ENCODE data around the gene PDXDC1.
"Not testable (repeated sequence)": the region's sequence is repeated elsewhere in the genome, so short reads cannot be mapped to it uniquely, and the experiment has no call there.

PDXDC1 gene

DNA sequence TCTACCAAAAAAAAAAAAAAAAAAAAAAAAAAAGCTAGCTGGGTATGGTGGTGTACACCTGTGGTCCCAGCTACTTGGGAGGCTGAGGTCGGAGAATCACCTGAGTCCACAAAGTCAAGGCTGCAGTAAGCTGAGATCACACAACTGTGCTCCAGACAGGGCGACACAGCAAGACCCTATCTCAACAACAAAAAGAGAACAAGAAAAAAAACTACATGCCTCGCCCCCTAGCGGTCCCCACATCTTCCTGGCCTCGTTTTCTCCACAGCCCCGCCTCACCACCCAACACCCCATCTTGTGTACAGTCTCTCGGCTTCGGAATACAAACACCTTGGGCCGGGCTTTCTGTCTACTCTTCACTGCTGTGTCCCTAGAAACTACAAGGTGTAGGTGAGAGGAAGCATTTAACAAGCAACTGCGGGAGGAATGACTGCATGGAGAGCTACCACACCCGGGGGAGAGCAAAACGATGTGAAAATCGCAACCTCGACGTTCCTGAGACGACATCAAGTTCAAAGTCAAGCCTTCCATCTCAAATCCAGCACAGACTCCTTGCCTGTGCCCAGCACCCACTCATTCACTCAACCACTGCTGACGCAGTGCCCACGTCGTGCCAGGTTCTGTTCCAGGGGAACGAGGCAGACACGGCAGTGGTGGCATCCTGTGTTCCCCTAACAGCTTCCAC lies 72.0 kb downstream of the PDXDC1 start:
- TF ChIP-seq POLR2A (IDR thresholded peaks at IDR 0.05; ENCODE audit: low read length): no peak
- peak; percentile 18 to 25 for DNase-seq

DNA sequence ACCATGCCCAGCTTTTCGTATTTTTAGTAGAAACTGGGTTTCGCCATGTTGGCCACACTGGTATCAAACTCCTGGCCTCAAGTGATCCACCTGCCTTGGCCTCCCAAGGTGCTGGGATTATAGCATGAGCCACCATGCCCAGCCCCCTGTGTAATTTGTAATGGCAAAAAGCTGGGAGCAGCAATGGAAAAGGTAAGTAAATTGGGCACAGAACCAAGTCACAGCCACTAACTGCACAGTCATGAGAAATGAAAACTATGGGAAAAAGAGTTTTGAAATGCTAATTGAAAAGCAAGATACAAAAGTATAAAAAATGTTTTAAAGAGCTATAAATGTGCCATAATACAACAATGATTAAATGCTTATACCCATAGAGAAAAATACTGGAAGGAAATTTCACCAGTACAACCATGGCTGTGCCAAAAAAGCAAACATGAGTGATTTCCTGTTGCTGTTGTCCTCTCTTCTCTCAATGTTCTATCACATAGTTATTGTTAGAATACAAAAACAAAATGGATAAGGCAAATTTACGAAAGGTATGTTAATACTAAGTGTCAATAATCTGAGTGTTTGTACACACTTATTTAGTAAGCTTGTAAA lies 74.9 kb downstream of the PDXDC1 start:
- no peak for DNase-seq
- TF ChIP-seq GATA1 (IDR thresholded peaks at IDR 0.05; ENCODE audit: low read depth, low read length) (no peak), POLR2A (IDR thresholded peaks at IDR 0.05; ENCODE audit: low read length) (no peak)

GRCh38 chr16:15050440-15050839 lies 75.6 kb downstream of the PDXDC1 start:
- not testable (repeated sequence) for DNase-seq

GRCh38 chr16:15051387-15051951 lies 76.6 kb downstream of the PDXDC1 start:
- TF ChIP-seq POLR2A (IDR thresholded peaks at IDR 0.05; ENCODE audit: low read length): no peak
- TF ChIP-seq GATA1 (IDR thresholded peaks at IDR 0.05; ENCODE audit: low read depth, low read length): no peak
- DNase-seq: no peak

DNA sequence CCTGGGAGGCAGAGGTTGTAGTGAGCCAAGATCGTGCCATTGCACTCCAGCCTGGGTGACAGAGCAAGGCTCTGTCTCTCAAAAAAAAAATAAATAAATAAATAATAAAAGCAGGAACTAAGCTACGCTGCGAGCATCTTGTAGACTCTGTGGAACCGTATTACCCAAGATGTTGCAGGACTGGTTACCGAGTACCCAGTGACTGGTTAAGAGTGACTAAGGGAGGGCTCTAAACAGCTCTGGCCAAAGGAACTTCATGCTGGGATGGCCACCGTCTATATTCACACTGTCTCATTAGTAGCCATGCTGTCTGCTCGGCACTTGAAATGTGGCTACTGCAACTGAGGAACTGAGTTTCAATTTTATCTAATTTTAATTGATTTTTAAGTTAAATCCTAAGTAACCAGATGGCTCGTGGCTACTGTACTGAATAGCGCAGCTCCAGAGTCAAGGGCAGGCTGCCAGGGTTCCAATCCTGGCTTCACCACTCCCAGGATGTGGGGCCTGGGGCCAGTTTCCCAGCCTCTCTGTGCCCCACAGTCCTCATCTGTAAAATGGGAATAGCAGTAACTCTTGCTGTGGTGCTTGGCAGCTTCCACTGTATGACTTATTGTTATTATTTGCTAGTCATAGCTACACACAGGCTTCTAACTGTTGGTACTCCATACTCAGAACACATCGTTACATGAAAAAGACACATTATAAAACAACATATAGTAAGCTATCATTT lies 78.1 kb downstream of the PDXDC1 start:
- no peak for DNase-seq

DNA sequence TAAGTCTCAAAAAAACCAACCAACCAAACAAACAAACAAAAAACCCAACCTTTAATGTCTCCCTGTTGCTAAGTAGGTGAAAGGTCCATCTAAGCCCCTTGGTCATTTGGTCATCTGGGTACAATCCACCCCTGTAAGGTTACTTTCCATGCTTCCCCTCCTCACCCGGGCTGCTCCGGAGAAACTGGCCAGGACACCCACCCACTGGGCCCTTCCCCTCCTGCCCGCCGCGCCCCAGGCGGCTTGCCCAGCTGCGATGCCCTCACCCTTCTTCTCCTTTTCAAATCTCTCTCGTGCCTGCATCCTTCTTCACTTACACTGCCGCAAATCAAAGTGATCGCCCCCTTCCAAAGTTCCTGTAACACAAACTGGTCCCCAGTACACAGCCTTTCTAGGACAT lies 79.1 kb downstream of the PDXDC1 start:
- no peak for DNase-seq
- TF ChIP-seq POLR2A (IDR thresholded peaks at IDR 0.05; ENCODE audit: low read length) (no peak), GATA1 (IDR thresholded peaks at IDR 0.05; ENCODE audit: low read depth, low read length) (no peak)

More for the DNA sequence above, 78.1 kb downstream of the PDXDC1 start:
- TF ChIP-seq POLR2A (IDR thresholded peaks at IDR 0.05; ENCODE audit: low read length) (no peak), GATA1 (IDR thresholded peaks at IDR 0.05; ENCODE audit: low read depth, low read length) (no peak)

DNA sequence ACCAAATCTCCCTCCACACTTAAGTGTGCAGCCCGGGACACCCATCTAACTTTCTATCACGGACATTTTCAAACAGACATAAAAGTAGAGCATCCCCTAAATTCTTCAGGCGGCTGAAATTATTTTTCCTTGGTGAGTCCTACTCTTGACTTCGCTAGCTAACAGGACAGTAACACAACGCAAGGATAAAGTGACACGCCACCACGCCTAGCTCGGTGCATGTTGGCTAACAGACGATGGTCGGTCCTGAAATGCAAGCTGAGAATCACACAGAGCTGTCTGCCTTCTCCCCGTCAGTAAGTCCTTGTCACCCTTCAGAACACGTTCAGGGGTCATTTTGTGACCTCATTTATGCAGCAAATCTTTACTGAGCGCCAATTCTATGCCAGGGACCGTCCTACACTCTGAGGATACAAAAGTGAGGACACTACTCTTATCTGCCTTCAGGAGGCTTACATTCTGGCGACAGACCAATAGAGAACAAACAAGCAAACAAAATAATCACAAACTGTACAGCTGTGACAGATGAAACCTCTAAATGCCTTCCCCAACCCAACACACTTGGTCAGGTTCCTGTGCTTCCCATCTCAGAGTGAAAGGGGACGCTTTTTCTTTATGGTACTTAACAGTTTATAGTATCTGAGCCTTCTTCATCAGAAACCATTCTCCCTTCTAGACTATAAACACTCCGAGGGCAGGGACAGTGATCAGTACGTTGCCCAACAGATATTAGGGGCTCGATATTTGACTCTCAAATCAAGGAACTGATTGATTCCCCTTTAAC lies 79.7 kb downstream of the PDXDC1 start:
- peak in 1 of 2 experiments; percentile 12 for DNase-seq
- TF ChIP-seq GATA1 (IDR thresholded peaks at IDR 0.05; ENCODE audit: low read depth, low read length) (no peak), POLR2A (IDR thresholded peaks at IDR 0.05; ENCODE audit: low read length) (no peak)

DNA sequence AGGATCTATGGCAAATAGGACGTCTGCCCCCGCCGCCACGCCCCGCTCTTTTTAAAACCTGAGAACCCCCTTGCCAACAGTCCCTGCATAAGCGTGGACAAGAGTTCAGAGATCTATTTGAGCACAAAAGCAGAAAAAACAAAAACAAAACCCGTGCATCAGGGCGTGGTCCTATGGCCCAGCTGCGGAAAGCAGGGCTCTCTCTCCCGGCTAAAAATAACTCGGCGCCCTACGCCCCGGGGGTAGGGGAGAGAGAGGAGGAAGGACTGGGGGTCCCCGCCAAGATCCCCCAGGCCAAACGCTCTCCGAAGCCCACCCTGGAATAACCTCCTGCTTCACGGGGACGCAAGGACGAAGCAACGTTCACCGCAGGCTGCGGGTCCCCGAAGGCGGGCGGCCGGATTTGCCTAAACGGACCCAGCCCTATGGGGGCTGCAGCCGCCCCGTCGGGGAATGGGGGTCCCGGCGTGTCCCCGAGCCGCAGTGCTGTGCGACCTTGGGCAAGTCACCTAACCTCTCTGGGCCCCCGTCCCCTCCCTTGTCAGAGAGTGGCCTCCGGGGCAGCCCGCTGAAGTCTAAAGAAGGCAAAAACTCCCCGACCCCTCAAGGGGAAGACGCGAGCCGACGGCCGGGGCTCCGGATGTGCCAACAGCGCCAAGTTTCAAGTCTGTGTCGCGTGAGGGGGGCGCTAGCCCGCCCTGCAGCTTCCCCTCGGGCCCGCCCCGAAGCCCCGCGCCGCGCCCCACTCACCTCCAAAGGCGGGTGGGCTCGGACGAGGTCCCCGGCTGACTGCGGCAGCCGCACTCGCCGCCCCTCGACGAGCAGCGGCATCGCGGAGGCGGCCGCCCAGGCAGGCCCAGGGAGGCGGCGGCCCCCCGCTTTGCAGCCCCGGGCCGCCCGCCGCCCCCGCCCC lies 80.6 kb downstream of the PDXDC1 start:
- TF ChIP-seq GATA1 (IDR thresholded peaks at IDR 0.05; ENCODE audit: low read depth, low read length) (no peak), POLR2A (IDR thresholded peaks at IDR 0.05; ENCODE audit: low read length) (no peak)
- peak; percentile 36 to 46 for DNase-seq

- no peak for DNase-seq
- TF ChIP-seq GATA1 (IDR thresholded peaks at IDR 0.05; ENCODE audit: low read depth, low read length) (no peak), POLR2A (IDR thresholded peaks at IDR 0.05; ENCODE audit: low read length) (no peak)
Measured at GRCh38 chr16:15057681-15058417, 83.0 kb downstream of the PDXDC1 start.

GRCh38 chr16:15059324-15059723 lies 84.5 kb downstream of the PDXDC1 start:
- no peak for DNase-seq
- TF ChIP-seq GATA1 (IDR thresholded peaks at IDR 0.05; ENCODE audit: low read depth, low read length) (no peak), POLR2A (IDR thresholded peaks at IDR 0.05; ENCODE audit: low read length) (no peak)

GRCh38 chr16:15062085-15062810 lies 87.4 kb downstream of the PDXDC1 start:
- DNase-seq: peak in 1 of 2 experiments; percentile 11

DNA sequence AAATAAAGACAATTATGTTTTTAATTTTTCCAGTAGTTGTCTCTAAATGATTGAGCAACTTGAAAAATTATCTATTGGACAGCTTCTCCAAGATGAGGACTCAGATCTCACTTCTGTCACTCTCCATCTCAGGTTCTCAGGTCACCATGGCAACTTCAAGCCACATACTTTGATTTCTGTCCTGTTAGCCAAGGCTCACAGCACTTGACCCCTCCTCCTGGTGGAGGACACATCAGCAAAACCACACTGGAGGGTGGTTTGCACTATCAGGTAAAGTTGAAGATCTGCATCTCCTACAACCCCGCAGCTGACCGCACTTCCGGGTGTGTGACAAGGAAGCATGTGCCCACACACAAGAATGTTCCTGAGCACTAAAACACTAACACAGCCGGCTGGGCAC lies 91.1 kb downstream of the PDXDC1 start:
- DNase-seq: not testable (repeated sequence)

DNA sequence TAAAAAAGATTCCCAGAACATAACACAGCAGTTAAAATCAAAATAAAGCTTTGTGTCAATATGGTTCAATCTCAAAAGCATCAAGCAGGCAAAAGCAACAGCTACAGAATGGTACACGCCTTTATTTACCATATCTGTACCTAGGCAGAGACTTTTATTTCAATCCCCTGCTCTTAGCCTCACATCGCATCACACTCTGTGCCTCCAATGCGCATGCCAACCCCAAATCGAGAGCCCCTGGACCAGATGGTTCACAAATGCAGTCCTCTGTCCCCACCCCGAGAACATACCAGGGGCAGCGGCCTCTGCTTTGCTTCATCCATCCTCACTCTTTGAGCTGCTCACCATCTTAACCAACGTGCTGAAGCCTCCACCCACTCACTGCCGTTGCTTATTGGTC lies 91.9 kb downstream of the PDXDC1 start:
- not testable (repeated sequence) for DNase-seq

DNA sequence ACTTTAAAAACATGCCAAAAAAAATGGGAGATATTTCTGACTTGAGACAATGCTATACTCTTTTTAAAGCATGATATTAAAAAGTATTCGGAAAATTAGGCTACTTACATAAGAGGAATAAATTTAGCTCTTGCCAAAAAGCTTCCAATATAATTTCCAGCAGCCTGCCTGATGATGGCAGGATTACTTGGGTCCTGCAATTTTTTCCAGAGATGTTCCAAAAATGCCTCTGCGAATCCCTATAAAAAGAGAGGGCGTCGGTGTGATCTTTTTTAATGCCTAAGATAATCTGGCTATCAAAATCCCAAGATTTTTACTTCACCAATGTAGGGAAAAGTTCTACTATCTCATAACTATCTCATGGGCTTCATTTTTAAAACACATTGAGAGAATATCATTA lies 96.2 kb downstream of the PDXDC1 start:
- not testable (repeated sequence) for DNase-seq

- peak in 1 of 2 experiments; percentile 19 for DNase-seq
Measured at GRCh38 chr16:15071916-15072769, 97.3 kb downstream of the PDXDC1 start.

Measured in erythroblast (primary cell).